Lung (tissue), 12 donors: Measurements from ENCODE around the gene SLC26A11. TPM values are rescaled to one million over a fixed set of nuclear protein-coding genes. Genes with fewer than 3 reads are reported as not detected.

Experiments
- ATAC-seq: fragments of 200-7000 bp; cut with Tn5 transposase; one replicate; pipeline ENCODE4 v1.9.1; 2020; ENCODE audit warnings: moderate number of reproducible peaks; ENCODE audit not compliant: insufficient read depth, low FRiP score
- DNase-seq, 3 donors: peaks; one replicate each; pipeline ENCODE4 v3.0.0-alpha.2; 2013 to 2017
- H3K27ac ChIP-seq, 2 donors: one replicate each; pipeline ENCODE4 v1.5.1; 2013; ENCODE audit warnings: mild to moderate bottlenecking in 2 of 2, moderate library complexity in 2 of 2, control low read depth in 1 of 2, inconsistent platforms in 1 of 2, low read depth in 1 of 2, low read length in 1 of 2
- H3K27me3 ChIP-seq, 3 donors: one replicate each; pipeline ENCODE4 v1.5.1; 2013; ENCODE audit warnings: low read length in 2 of 3; ENCODE audit not compliant: control insufficient read depth in 3 of 3, insufficient read depth in 3 of 3
- H3K36me3 ChIP-seq, 4 donors: one replicate each; pipeline ENCODE4 v1.5.1; 2013; ENCODE audit warnings: low read length in 4 of 4, mild to moderate bottlenecking in 1 of 4, moderate library complexity in 1 of 4; ENCODE audit not compliant: control insufficient read depth in 4 of 4, insufficient read depth in 4 of 4
- H3K4me1 ChIP-seq, 5 donors: one replicate each; pipeline ENCODE4 v1.5.1; 2013; ENCODE audit warnings: low read length in 5 of 5, mild to moderate bottlenecking in 2 of 5, moderate library complexity in 1 of 5; ENCODE audit not compliant: control insufficient read depth in 5 of 5, insufficient read depth in 5 of 5
- H3K4me3 ChIP-seq: one replicate; pipeline ENCODE4 v1.5.1; 2013; ENCODE audit warnings: mild to moderate bottlenecking, control low read depth, moderate library complexity
- H3K9ac ChIP-seq, 2 donors: one replicate each; pipeline ENCODE4 v1.5.1; 2013; ENCODE audit warnings: low read length in 2 of 2, control low read depth in 1 of 2; ENCODE audit not compliant: insufficient read depth in 1 of 2
- H3K9me3 ChIP-seq, 4 donors: one replicate each; pipeline ENCODE4 v1.5.1; 2013; ENCODE audit warnings: low read length in 3 of 4, mild to moderate bottlenecking in 1 of 4, moderate library complexity in 1 of 4; ENCODE audit not compliant: control insufficient read depth in 4 of 4, insufficient read depth in 3 of 4
- CTCF ChIP-seq: IDR thresholded peaks from 2 replicates; pipeline ENCODE4 v1.5.1; 2012; ENCODE audit warnings: mild to moderate bottlenecking; ENCODE audit errors: control extremely low read depth, extremely low read depth
- WGBS, 2 donors: extraction: QIAGEN DNeasy Blood & Tissue Kit; methylation state at CpG; one replicate each; pipeline ENCODE4 v1.1.7; 2013; 5-methylcytosine and 5-hydroxymethylcytosine counted together
- polyA plus RNA-seq, 2 donors: library from polyadenylated mRNA; stranded (reverse); fragments of 200-250 nt; gene quantifications; one replicate each; pipeline ENCODE4 v1.2.1, GENCODE V29; 2013
- total RNA-seq, 2 donors: library from RNA; depleted of rRNA in 1 of 2; stranded (reverse); fragments of >200 nt in 1 of 2; gene quantifications; one replicate each; pipeline ENCODE4 v1.2.1, GENCODE V29; 2014 to 2021
- donor health status: control.
- donor health status: control.
- donor health status: Bipolar disorder and iron deficiency.
- donor health status: healthy.
- donor health status: DM: yes; HTN: yes; CAD: no.

The SLC26A11 gene
- total and polyA plus RNA-seq, 4 donors, result 25.0 to 37.0 (median 31.0) TPM

DNA sequence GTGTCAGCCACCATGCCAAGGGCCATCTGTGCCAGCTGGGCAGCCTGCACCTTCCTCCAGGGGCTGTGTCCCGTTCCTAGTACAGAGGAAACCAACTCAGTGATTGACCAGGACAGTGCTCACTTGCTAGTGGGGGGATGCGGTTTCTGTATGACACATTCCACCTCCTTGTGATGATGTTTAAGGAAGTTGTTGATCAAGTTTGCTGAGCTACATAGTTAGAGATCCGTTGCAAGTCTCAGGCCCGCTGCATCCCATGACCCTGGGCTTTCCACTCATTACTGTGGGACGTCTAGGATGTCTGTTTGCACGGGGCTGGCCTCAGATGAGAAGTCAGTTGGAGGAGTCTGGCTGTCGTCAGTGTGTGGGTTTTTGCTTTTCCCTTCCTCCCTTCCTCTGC lies 74.0 kb downstream of the SLC26A11 start:
- Histone ChIP-seq H3K27me3 (no peaks in the 10 kb centered on the region), H3K9ac (no peak overlapping the region), H3K36me3 (peaks cover 21 to 71% (median 49%) of the 10 kb centered on the region in 4 donors), H3K9me3 (no peaks in the 10 kb centered on the region), H3K4me3 (no peak overlapping the region), H3K4me1 (no peaks in the 10 kb centered on the region), H3K27ac (no peak overlapping the region)
- 73 to 78% methylated on average over 7 of the region's 7 CpGs for WGBS, 2 donors
- no peak for DNase-seq
- no peak for ATAC-seq
- TF ChIP-seq CTCF, result no peak

DNA sequence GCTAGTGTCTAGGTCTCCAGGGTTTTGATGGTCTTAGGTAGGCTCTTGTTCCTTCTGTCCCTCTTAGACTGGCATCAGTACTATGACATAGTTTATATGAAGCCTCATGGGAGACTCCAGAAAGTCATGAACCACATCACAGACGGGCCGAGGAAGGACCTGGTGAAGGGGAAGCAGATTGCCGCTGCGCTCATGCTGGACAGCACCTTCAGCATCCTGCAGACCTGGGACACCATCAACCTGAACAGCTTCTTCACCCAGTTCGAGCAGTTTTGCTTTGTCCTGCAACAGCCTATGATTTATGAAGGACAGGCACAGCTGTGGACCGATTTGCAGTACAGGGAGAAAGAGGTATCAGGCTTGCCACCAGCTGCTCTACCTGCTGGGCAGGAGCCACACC lies 74.4 kb downstream of the SLC26A11 start:
- 89 to 91% methylated on average over 6 of the region's 6 CpGs for WGBS, 2 donors
- no peak for TF ChIP-seq CTCF
- no peak for DNase-seq
- Histone ChIP-seq H3K4me3 (no peak overlapping the region), H3K27me3 (no peaks in the 10 kb centered on the region), H3K36me3 (peaks cover 21 to 68% (median 50%) of the 10 kb centered on the region in 4 donors), H3K9ac (no peak overlapping the region), H3K27ac (no peak overlapping the region), H3K4me1 (no peaks in the 10 kb centered on the region), H3K9me3 (no peaks in the 10 kb centered on the region)
- no peak for ATAC-seq

DNA sequence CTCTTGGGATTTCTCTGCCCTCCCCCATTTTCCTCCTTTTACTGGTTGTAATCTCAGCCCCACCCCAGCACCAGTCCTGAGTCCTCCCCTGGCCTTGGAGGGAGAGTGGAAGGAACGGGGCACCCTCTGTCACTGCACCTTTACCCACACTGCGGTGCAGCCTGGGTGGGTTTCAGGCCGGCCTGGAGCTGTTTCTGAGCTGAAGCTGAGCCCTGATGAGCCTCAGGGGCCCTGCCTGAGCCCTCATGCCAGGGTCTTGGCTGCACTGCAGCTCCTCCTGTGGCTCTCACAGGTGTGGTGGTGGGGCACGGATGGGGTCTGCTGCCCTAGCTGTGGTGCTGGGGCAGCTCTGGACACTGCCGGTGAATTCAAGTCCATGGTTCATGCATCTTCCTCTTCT lies 74.9 kb downstream of the SLC26A11 start:
- ATAC-seq, result no peak
- no peak overlapping the region for H3K27ac ChIP-seq

More for the DNA sequence above, 74.9 kb downstream of the SLC26A11 start:
- H3K36me3 ChIP-seq, result peaks cover 21 to 64% (median 54%) of the 10 kb centered on the region in 4 donors
- no peak overlapping the region for H3K9ac ChIP-seq
- H3K27me3 ChIP-seq, result no peaks in the 10 kb centered on the region
- no peak for DNase-seq
- H3K4me3 ChIP-seq, result no peak overlapping the region
- no peaks in the 10 kb centered on the region for H3K4me1 ChIP-seq
- WGBS, 2 donors, result 93 to 95% methylated on average over 5 of the region's 5 CpGs
- no peak for TF ChIP-seq CTCF
- no peaks in the 10 kb centered on the region for H3K9me3 ChIP-seq
